ENCODE results near the gene CERS6. TPM values are rescaled to one million over a fixed set of nuclear protein-coding genes. Genes with fewer than 3 reads are reported as not detected.

CERS6 gene
- total RNA-seq, 1 experiment from 2014 or later = 30.3 TPM

- Histone ChIP-seq H3K4me3 (ENCODE audit: low read depth in 2 of 2, low read length in 2 of 2) (no peak overlapping the region), H3K27me3 (ENCODE audit: control insufficient read depth, insufficient read depth, low read length) (no peaks in the 10 kb centered on the region), H3K36me3 (ENCODE audit: control insufficient read depth, insufficient read depth, low read length) (no peaks in the 10 kb centered on the region), H3K9me3 (ENCODE audit: control insufficient read depth, insufficient read depth, low read depth, low read length) (no peaks in the 10 kb centered on the region), H3K4me1 (ENCODE audit: control insufficient read depth, insufficient read depth, low read length) (no peaks in the 10 kb centered on the region), H3K27ac (ENCODE audit: low read length) (no peak overlapping the region)
- BruUV-seq (replicated peaks) = no TSS peak
- no peak for DNase-seq (ENCODE audit: low read depth, low spot score)
- POLR2A ChIA-PET = interaction anchor here (0.6 kb wide), 1 partner anchor 629 kb away, joined by 5 read pairs; no protein-coding TSS in a partner anchor
- CTCF ChIA-PET = no interaction called here
- in situ Hi-C loops (cut with HindIII; ENCODE audit: low pct_unique_long_range_greater_than_20kb, low sequenced_read_pairs) = no loop called here
- intact Hi-C loops (cut with micrococcal nuclease; ENCODE audit: unreplicated experiment) = no loop called here
- no peak for ATAC-seq
- no peak for TF ChIP-seq TCF7L2 (IDR thresholded peaks at IDR 0.05; ENCODE audit: low read depth, low read length)
- TF ChIP-seq POLR2AphosphoS5 (IDR thresholded peaks at IDR 0.05; ENCODE audit: low read depth, low read length) = no peak
- TF ChIP-seq CTCF (IDR thresholded peaks at IDR 0.05) = no peak
- TF ChIP-seq, protein P1, sequence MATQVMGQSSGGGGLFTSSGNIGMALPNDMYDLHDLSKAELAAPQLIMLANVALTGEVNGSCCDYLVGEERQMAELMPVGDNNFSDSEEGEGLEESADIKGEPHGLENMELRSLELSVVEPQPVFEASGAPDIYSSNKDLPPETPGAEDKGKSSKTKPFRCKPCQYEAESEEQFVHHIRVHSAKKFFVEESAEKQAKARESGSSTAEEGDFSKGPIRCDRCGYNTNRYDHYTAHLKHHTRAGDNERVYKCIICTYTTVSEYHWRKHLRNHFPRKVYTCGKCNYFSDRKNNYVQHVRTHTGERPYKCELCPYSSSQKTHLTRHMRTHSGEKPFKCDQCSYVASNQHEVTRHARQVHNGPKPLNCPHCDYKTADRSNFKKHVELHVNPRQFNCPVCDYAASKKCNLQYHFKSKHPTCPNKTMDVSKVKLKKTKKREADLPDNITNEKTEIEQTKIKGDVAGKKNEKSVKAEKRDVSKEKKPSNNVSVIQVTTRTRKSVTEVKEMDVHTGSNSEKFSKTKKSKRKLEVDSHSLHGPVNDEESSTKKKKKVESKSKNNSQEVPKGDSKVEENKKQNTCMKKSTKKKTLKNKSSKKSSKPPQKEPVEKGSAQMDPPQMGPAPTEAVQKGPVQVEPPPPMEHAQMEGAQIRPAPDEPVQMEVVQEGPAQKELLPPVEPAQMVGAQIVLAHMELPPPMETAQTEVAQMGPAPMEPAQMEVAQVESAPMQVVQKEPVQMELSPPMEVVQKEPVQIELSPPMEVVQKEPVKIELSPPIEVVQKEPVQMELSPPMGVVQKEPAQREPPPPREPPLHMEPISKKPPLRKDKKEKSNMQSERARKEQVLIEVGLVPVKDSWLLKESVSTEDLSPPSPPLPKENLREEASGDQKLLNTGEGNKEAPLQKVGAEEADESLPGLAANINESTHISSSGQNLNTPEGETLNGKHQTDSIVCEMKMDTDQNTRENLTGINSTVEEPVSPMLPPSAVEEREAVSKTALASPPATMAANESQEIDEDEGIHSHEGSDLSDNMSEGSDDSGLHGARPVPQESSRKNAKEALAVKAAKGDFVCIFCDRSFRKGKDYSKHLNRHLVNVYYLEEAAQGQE (IDR thresholded peaks at IDR 0.05; ENCODE audit: insufficient read depth in 1 of 2, low read depth in 2 of 2, low read length in 1 of 2) = no peak
- TF ChIP-seq SIN3A (IDR thresholded peaks at IDR 0.05; ENCODE audit: borderline replicate concordance, insufficient read depth, low read depth, low read length) = no peak
Observed at GRCh38 chr2:168694866-168695265, 238.8 kb downstream of the CERS6 start.

DNA sequence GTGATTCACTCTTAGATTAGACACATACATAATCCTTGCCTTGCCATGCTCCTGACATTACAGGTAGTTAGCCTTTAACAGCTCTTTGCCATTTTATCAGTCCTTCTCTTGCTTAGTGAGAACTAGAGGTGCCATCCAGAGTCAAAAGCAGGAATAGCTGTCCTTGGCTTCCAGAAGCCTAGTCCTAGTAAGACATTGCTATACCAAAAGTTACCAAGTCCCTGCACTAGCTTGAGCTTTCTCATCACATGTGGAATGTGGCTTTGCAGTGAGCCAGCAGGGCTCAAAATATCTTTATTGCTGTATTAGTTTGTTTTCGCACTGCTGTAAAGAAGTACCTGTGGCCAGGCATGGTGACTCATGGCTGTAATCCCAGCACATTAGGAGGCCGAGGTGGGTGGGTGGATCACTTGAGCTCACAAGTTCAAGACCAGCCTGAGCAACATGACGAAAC, 241.6 kb downstream of the CERS6 start:
- TF ChIP-seq CTCF (IDR thresholded peaks at IDR 0.05) = no peak
- TF ChIP-seq TCF7L2 (IDR thresholded peaks at IDR 0.05; ENCODE audit: low read depth, low read length) = no peak
- no peak for TF ChIP-seq POLR2AphosphoS5 (IDR thresholded peaks at IDR 0.05; ENCODE audit: low read depth, low read length)
- TF ChIP-seq, protein P1 (IDR thresholded peaks at IDR 0.05; ENCODE audit: insufficient read depth in 1 of 2, low read depth in 2 of 2, low read length in 1 of 2) = no peak
- ATAC-seq = no peak
- no TSS peak for BruUV-seq (replicated peaks)
- no peak for DNase-seq (ENCODE audit: low read depth, low spot score)
- Histone ChIP-seq H3K4me3 (ENCODE audit: low read depth in 2 of 2, low read length in 2 of 2) (no peak overlapping the region), H3K4me1 (ENCODE audit: control insufficient read depth, insufficient read depth, low read length) (no peaks in the 10 kb centered on the region), H3K36me3 (ENCODE audit: control insufficient read depth, insufficient read depth, low read length) (no peaks in the 10 kb centered on the region), H3K27me3 (ENCODE audit: control insufficient read depth, insufficient read depth, low read length) (no peaks in the 10 kb centered on the region), H3K9me3 (ENCODE audit: control insufficient read depth, insufficient read depth, low read depth, low read length) (no peaks in the 10 kb centered on the region), H3K27ac (ENCODE audit: low read length) (no peak overlapping the region)
- in situ Hi-C loops (cut with HindIII; ENCODE audit: low pct_unique_long_range_greater_than_20kb, low sequenced_read_pairs) = no loop called here
- ChIA-PET POLR2A (no interaction called here), CTCF (no interaction called here)
- intact Hi-C loops (cut with micrococcal nuclease; ENCODE audit: unreplicated experiment) = no loop called here
